Heart left ventricle (tissue), 16 donors: Measurements from ENCODE around the gene PLAC8L1. TPM values are rescaled to one million over a fixed set of nuclear protein-coding genes. Genes with fewer than 3 reads are reported as not detected.

ENCODE experiments used
- ATAC-seq, 4 donors: fragments of 200-7000 bp; cut with Tn5 transposase; one replicate each; pipeline ENCODE4 v1.9.1; 2020 to 2022; ENCODE audit warnings: moderate library complexity in 4 of 4, mild to moderate bottlenecking in 3 of 4, moderate number of reproducible peaks in 1 of 4
- DNase-seq, 5 donors: peaks; one replicate each; pipeline ENCODE4 v3.0.0-alpha.2; 2020
- H3K27ac ChIP-seq, 12 donors: fragments of 200-600 bp; sonication (generic) in 4 of 12; one replicate each; pipeline versions ENCODE4 v1.5.0 to v1.8.0; 2016 to 2022; ENCODE audit warnings: mild to moderate bottlenecking in 2 of 12
- H3K27me3 ChIP-seq, 9 donors: fragments of 200-600 bp; sonication (generic) in 2 of 9; one replicate each; pipeline versions ENCODE4 v1.5.1 to v1.8.0; 2016 to 2022; ENCODE audit warnings: mild to moderate bottlenecking in 3 of 9
- H3K36me3 ChIP-seq, 9 donors: fragments of 200-600 bp; sonication (generic) in 2 of 9; one replicate each; pipeline versions ENCODE4 v1.5.0 to v1.8.0; 2018 to 2022; ENCODE audit warnings: mild to moderate bottlenecking in 2 of 9
- H3K4me1 ChIP-seq, 12 donors: fragments of 200-600 bp; sonication (generic) in 4 of 12; one replicate each; pipeline versions ENCODE4 v1.5.0 to v1.8.0; 2016 to 2022; ENCODE audit warnings: mild to moderate bottlenecking in 3 of 12
- H3K4me3 ChIP-seq, 12 donors: fragments of 200-600 bp; sonication (generic) in 4 of 12; one replicate each; pipeline versions ENCODE4 v1.5.0 to v1.8.0; 2017 to 2022; ENCODE audit warnings: mild to moderate bottlenecking in 9 of 12, moderate library complexity in 4 of 12
- H3K9me3 ChIP-seq, 12 donors: fragments of 200-600 bp; sonication (generic) in 4 of 12; one replicate each; pipeline versions ENCODE4 v1.5.0 to v1.8.0; 2016 to 2022; ENCODE audit warnings: mild to moderate bottlenecking in 1 of 12
- POLR2A ChIP-seq, 2 donors: fragments of 450-650 bp; IDR thresholded peaks; one replicate each; pipeline ENCODE4 v1.6.1; 2017; ENCODE audit warnings: antibody characterized with exemption in 2 of 2, mild to moderate bottlenecking in 2 of 2, moderate library complexity in 2 of 2
- WGBS, 4 donors: extraction: QIAGEN DNeasy Blood & Tissue Kit in 2 of 4; methylation state at CpG; one replicate each; pipeline versions ENCODE4 v1.1.5 to v1.1.7; 2013 to 2018; 5-methylcytosine and 5-hydroxymethylcytosine counted together
- intact Hi-C, 10 donors: fragments of 100-400 bp; cut with DNase I; formaldehyde crosslinking; loops; one replicate each; pipeline versions ENCODE4 v1.11.1 to v1.14.2; 2022
- polyA plus RNA-seq, 2 donors: library from polyadenylated mRNA; stranded (reverse); fragments of 200-250 nt; gene quantifications; one replicate each; pipeline ENCODE4 v1.2.3, GENCODE V29; 2013
- total RNA-seq, 9 donors: library from RNA; depleted of rRNA in 2 of 9; stranded (reverse); fragments of >200 nt in 2 of 9; fragmentation: NEBNext Ultra II Directional in 3 of 9; extraction: Animal tissue kit (Norgen Biotek cat#: 25700) in 3 of 9; gene quantifications; one replicate each; pipeline versions ENCODE4 v1.1.0 to v1.2.4, GENCODE V29; 2016 to 2023
- TF ChIP-seq, protein P1 (sequence below), 12 donors: fragments of 200-600 bp; sonication (generic) in 4 of 12; IDR thresholded peaks; one replicate each; pipeline versions ENCODE4 v1.5.0 to v1.8.0; 2018 to 2022; ENCODE audit warnings: antibody characterized with exemption in 12 of 12, mild to moderate bottlenecking in 5 of 12
- donor health status: ischemic (EF 13 %, LVEDD 7.1; RV severe dilation, severe dysfunction).
- donor health status: healthy with polysubstance abuse.
- donor health status: DM: no; HTN: yes; CAD: no.
- donor health status: DM: no; HTN: no; CAD: no.
- donor health status: ischemic (EF 25% LVEDD 6.9; RV normal size, moderate dysfunction).
- donor health status: ischemic (EF 25% LVEDD 5.7; RV mildly dilated, moderate dysfunction).
- donor health status: healthy.
- donor health status: DM: yes; HTN: yes; CAD: no.
- donor health status: ischemic (EF 35%, LVEDD 5.7; RV mildly dilated, moderate dysfunction).
- donor health status: nonischemic (EF 11% LVEDD 7.7; RV severe dilation, severe dysfunction).
- donor health status: DM: yes; HTN: yes; CAD: no.
- donor health status: PGD.
- donor health status: ischemic (EF 29% LVEDD 5.4; RV normal size, mild dysfunction).
- donor health status: nonischemic (EF 23%, LVEDD 6.1; RV moderate dilation, normal function).

Gene PLAC8L1
- total and polyA plus RNA-seq, 11 donors = 0.59 TPM; not detected in 10

DNA sequence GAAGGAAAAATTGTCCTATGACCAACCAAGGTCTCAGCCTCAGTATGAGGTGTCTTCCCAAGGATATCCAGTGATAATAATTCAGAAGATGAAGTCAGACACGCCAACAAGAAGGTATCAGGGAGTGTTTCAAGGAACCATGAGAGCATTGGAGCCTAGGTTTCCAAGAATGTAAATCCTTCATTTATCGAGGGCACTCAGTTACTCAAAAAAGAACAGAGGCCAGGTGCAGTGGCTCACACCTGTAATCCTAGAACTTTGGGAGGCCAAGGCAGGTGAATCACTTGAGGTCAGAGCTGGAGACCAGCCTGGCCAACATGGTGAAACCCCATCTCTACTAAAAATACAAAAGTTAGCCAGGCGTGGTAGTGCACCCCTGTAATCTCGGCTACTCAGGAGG lies 70.8 kb downstream of the PLAC8L1 start:
- WGBS, 4 donors = 72 to 95% (median 90%) methylated on average over 4 of the region's 4 CpGs

More for the DNA sequence above, 70.8 kb downstream of the PLAC8L1 start:
- TF ChIP-seq POLR2A (IDR thresholded peaks at IDR 0.05) = no peak
- TF ChIP-seq, protein P1, sequence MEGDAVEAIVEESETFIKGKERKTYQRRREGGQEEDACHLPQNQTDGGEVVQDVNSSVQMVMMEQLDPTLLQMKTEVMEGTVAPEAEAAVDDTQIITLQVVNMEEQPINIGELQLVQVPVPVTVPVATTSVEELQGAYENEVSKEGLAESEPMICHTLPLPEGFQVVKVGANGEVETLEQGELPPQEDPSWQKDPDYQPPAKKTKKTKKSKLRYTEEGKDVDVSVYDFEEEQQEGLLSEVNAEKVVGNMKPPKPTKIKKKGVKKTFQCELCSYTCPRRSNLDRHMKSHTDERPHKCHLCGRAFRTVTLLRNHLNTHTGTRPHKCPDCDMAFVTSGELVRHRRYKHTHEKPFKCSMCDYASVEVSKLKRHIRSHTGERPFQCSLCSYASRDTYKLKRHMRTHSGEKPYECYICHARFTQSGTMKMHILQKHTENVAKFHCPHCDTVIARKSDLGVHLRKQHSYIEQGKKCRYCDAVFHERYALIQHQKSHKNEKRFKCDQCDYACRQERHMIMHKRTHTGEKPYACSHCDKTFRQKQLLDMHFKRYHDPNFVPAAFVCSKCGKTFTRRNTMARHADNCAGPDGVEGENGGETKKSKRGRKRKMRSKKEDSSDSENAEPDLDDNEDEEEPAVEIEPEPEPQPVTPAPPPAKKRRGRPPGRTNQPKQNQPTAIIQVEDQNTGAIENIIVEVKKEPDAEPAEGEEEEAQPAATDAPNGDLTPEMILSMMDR (IDR thresholded peaks at IDR 0.05) = no peak
- Histone ChIP-seq H3K27me3 (no peaks in the 10 kb centered on the region), H3K27ac (no peak overlapping the region), H3K9me3 (no peaks in the 10 kb centered on the region), H3K4me1 (no peaks in the 10 kb centered on the region), H3K36me3 (no peaks in the 10 kb centered on the region), H3K4me3 (no peak overlapping the region)
- ATAC-seq (no peak), DNase-seq (no peak)
- intact Hi-C loops = no loop called here

Other genes starting within 250 kb of the PLAC8L1 start
- gene GRXCR2, start 232.6 kb downstream of the PLAC8L1 start, total RNA-seq = 1 to 10 TPM in 3 of 9 donors, under 1 TPM in 4, not detected in 2; 0.28 to 5.7 (median 0.79) TPM
- under 1 TPM in 1 of 2 donors, not detected in 1; 0.80 TPM for gene GRXCR2, start 232.6 kb downstream of the PLAC8L1 start, polyA plus RNA-seq
- 100 to 1,000 TPM in 8 of 9 donors, 10 to 100 TPM in 1; 83.2 to 495 (median 180) TPM for gene SH3RF2, start 169.0 kb downstream of the PLAC8L1 start, total RNA-seq
- 100 to 1,000 TPM in 1 of 2 donors, 10 to 100 TPM in 1; 31.3 to 750 TPM for gene SH3RF2, start 169.0 kb downstream of the PLAC8L1 start, polyA plus RNA-seq
- 10 to 100 TPM; 45.9 to 95.0 (median 84.0) TPM for gene LARS1, start 77.1 kb upstream of the PLAC8L1 start, total RNA-seq
- 10 to 100 TPM; 19.4 to 61.5 TPM for gene LARS1, start 77.1 kb upstream of the PLAC8L1 start, polyA plus RNA-seq
- gene RBM27, start 98.0 kb upstream of the PLAC8L1 start, total RNA-seq = 10 to 100 TPM in 8 of 9 donors, 1 to 10 TPM in 1; 9.0 to 23.6 (median 12.3) TPM
- 1 to 10 TPM; 5.9 to 8.4 TPM for gene RBM27, start 98.0 kb upstream of the PLAC8L1 start, polyA plus RNA-seq
- gene POU4F3, start 233.3 kb upstream of the PLAC8L1 start, total RNA-seq = under 1 TPM in 1 of 9 donors, not detected in 8; 0.10 TPM
- under 1 TPM in 1 of 2 donors, not detected in 1; 0.04 TPM for gene POU4F3, start 233.3 kb upstream of the PLAC8L1 start, polyA plus RNA-seq